ENCODE data around the gene SMOC2.

SMOC2 gene

GRCh38 chr6:168671028-168671862 lies 230.3 kb downstream of the SMOC2 start:
- TF ChIP-seq TCF12 (IDR thresholded peaks at IDR 0.05; ENCODE audit: low read depth) = no peak
- TF ChIP-seq NFIC (IDR thresholded peaks at IDR 0.05) = no peak
- no peak for TF ChIP-seq REST (IDR thresholded peaks at IDR 0.05; ENCODE audit: low read depth)
- no peak for TF ChIP-seq USF1 (IDR thresholded peaks at IDR 0.05)
- TF ChIP-seq EGR1 (IDR thresholded peaks at IDR 0.05) = no peak
- TF ChIP-seq CREB1 (IDR thresholded peaks at IDR 0.05; ENCODE audit: low read depth) = no peak
- TF ChIP-seq TEAD4 (IDR thresholded peaks at IDR 0.05) = no peak
- TF ChIP-seq TAF1 (IDR thresholded peaks at IDR 0.05; ENCODE audit: low read depth) = no peak

DNA sequence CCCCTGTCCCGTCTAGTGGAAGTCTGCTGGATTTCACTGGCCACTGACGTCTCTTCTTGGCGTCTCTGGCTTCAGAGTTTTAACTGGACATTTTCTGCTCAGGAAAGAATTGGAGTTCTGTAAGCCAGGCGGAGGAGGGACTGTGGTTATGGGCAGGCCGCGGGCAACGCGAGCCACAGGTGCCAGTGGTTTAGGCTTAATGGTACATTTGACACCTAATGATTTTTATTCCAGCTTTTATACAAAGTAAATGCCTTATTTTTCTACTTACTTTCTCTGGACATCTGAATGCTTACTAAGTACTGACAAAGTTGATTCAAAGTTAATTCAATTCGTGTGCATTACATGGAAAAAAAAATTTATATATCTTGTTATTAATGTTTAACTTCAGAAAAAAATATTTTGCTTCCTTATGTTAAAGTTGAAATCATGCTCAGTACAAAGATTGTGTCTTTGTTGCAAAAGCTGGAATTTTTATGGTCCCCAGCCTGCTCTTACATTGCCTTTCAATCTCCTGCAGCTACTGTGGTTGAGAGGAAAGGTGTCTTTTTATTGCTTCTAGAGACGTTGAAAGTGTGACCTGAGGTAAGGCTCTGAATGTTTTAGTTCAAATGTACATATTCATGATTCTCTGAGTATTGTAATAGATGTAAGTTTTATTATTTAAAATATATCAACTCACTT lies 231.0 kb downstream of the SMOC2 start:
- no peak for TF ChIP-seq YY1 (IDR thresholded peaks at IDR 0.05; ENCODE audit: low read depth)

GRCh38 chr6:168674595-168674994 lies 233.6 kb downstream of the SMOC2 start:
- no peak for TF ChIP-seq CREB1 (IDR thresholded peaks at IDR 0.05; ENCODE audit: low read depth)
- no peak for TF ChIP-seq FOXM1 (IDR thresholded peaks at IDR 0.05; ENCODE audit: borderline replicate concordance, low read depth)
- no peak for TF ChIP-seq USF1 (IDR thresholded peaks at IDR 0.05)
- TF ChIP-seq YY1 (IDR thresholded peaks at IDR 0.05; ENCODE audit: low read depth) = no peak
- TF ChIP-seq EP300 (IDR thresholded peaks at IDR 0.05; ENCODE audit: borderline replicate concordance) = no peak
- TF ChIP-seq TEAD4 (IDR thresholded peaks at IDR 0.05) = no peak
- no peak for TF ChIP-seq TCF12 (IDR thresholded peaks at IDR 0.05; ENCODE audit: low read depth)
- TF ChIP-seq NFIC (IDR thresholded peaks at IDR 0.05) = no peak
- no peak for TF ChIP-seq EGR1 (IDR thresholded peaks at IDR 0.05)
- TF ChIP-seq RAD21 (IDR thresholded peaks at IDR 0.05; ENCODE audit: low read depth) = no peak
- TF ChIP-seq CEBPB (IDR thresholded peaks at IDR 0.05) = no peak
- no peak for TF ChIP-seq REST (IDR thresholded peaks at IDR 0.05; ENCODE audit: low read depth)
- TF ChIP-seq ZBTB7A (IDR thresholded peaks at IDR 0.05; ENCODE audit: low read depth) = no peak
- no peak for TF ChIP-seq TAF1 (IDR thresholded peaks at IDR 0.05; ENCODE audit: low read depth)
- TF ChIP-seq, protein P1, sequence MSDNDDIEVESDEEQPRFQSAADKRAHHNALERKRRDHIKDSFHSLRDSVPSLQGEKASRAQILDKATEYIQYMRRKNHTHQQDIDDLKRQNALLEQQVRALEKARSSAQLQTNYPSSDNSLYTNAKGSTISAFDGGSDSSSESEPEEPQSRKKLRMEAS (IDR thresholded peaks at IDR 0.05) = no peak

DNA sequence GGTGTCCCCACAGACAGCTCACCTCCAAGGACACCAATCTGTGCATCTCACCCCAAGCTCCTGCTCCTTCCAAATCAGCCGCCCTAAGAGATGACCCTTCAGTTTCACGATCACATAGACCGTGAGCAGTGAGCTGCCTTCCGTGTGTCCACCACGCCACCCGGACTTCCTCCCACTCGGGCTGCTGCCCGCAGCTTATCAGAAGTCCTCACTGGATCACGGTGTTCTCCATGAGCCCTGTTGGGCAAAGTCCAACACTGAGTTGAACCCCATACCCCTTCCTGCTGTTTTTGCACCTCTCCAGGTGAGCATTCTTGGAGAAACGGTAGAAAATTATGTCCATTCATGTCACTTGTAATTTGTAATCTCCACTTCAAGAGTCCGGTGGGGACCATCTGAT lies 234.4 kb downstream of the SMOC2 start:
- TF ChIP-seq EP300 (IDR thresholded peaks at IDR 0.05; ENCODE audit: borderline replicate concordance) (no peak), USF1 (IDR thresholded peaks at IDR 0.05) (no peak), CREB1 (IDR thresholded peaks at IDR 0.05; ENCODE audit: low read depth) (no peak), TCF12 (IDR thresholded peaks at IDR 0.05; ENCODE audit: low read depth) (no peak), TEAD4 (IDR thresholded peaks at IDR 0.05) (no peak), FOXM1 (IDR thresholded peaks at IDR 0.05; ENCODE audit: borderline replicate concordance, low read depth) (no peak), RAD21 (IDR thresholded peaks at IDR 0.05; ENCODE audit: low read depth) (no peak), TAF1 (IDR thresholded peaks at IDR 0.05; ENCODE audit: low read depth) (no peak), EGR1 (IDR thresholded peaks at IDR 0.05) (no peak), ZBTB7A (IDR thresholded peaks at IDR 0.05; ENCODE audit: low read depth) (no peak), NFIC (IDR thresholded peaks at IDR 0.05) (no peak), CEBPB (IDR thresholded peaks at IDR 0.05) (no peak), YY1 (IDR thresholded peaks at IDR 0.05; ENCODE audit: low read depth) (no peak), REST (IDR thresholded peaks at IDR 0.05; ENCODE audit: low read depth) (no peak)
- TF ChIP-seq, protein P1 (IDR thresholded peaks at IDR 0.05) = no peak
